Mucosa of descending colon (tissue), 3 donors: ENCODE results near the gene ASB13. TPM values are rescaled to one million over a fixed set of nuclear protein-coding genes. Genes with fewer than 3 reads are reported as not detected.

Source experiments
- ATAC-seq: fragments of 200-7000 bp; cut with Tn5 transposase; one replicate; pipeline ENCODE4 v1.9.1; 2020; ENCODE audit warnings: mild to moderate bottlenecking, moderate library complexity
- DNase-seq, 3 donors: peaks; one replicate each; pipeline ENCODE4 v3.0.0-alpha.2; 2020
- H3K36me3 ChIP-seq: fragments of 200-600 bp; one replicate; pipeline ENCODE4 v1.8.0; 2021; ENCODE audit warnings: low read depth, mild to moderate bottlenecking
- H3K4me1 ChIP-seq: fragments of 200-600 bp; one replicate; pipeline ENCODE4 v1.8.0; 2021; ENCODE audit warnings: low read depth, mild to moderate bottlenecking
- H3K4me3 ChIP-seq: fragments of 200-600 bp; one replicate; pipeline ENCODE4 v1.8.0; 2021; ENCODE audit warnings: mild to moderate bottlenecking
- H3K9me3 ChIP-seq: fragments of 200-600 bp; one replicate; pipeline ENCODE4 v1.8.0; 2021; ENCODE audit warnings: mild to moderate bottlenecking
- CTCF ChIP-seq: fragments of 200-600 bp; IDR thresholded peaks from one replicate; pipeline ENCODE4 v1.8.0; 2022; ENCODE audit warnings: antibody characterized with exemption, mild to moderate bottlenecking
- intact Hi-C, 2 donors: fragments of 100-400 bp; cut with DNase I in 1 of 2; cut with micrococcal nuclease in 1 of 2; formaldehyde crosslinking; loops; one replicate each; pipeline versions ENCODE4 v1.11.0 to v1.11.1; 2022; cut with DNase I, micrococcal nuclease
- total RNA-seq, 3 donors: library from RNA; stranded (reverse); fragmentation: NEBNext Ultra II Directional in 2 of 3; extraction: Animal tissue kit (Norgen Biotek cat#: 25700) in 2 of 3; gene quantifications; one replicate each; pipeline versions ENCODE4 v1.2.1 to v1.2.4, GENCODE V29; 2021 to 2023
- donor health status: DM: no; HTN: no; CAD: no; lungs with moderate emphysema.
- donor health status: DM: no; HTN: no; CAD: no.
- donor health status: DM: no; HTN: yes; CAD: no.

Gene ASB13
- total RNA-seq, 3 donors from 2014 or later = 34.6 to 76.1 (median 50.5) TPM

- H3K4me3 ChIP-seq = no peak overlapping the region
- intact Hi-C loops = no loop called here
- ATAC-seq (no peak), DNase-seq (no peak)
- H3K4me1 ChIP-seq = peaks cover 29% of the 10 kb centered on the region
- no peak for TF ChIP-seq CTCF
- H3K9me3 ChIP-seq = no peaks in the 10 kb centered on the region
- no peaks in the 10 kb centered on the region for H3K36me3 ChIP-seq
These were observed 3.5 kb downstream of the ASB13 start for GRCh38 chr10:5662708-5663579.

GRCh38 chr10:5661043-5661442 is 5.4 kb downstream of the ASB13 start:
- no peak for ATAC-seq
- Histone ChIP-seq H3K36me3 (no peaks in the 10 kb centered on the region), H3K9me3 (no peaks in the 10 kb centered on the region), H3K4me1 (peaks cover 24% of the 10 kb centered on the region), H3K4me3 (no peak overlapping the region)
- TF ChIP-seq CTCF = no peak
- DNase-seq = no peak
- intact Hi-C loops = no loop called here

GRCh38 chr10:5659702-5660528 is 6.5 kb downstream of the ASB13 start:
- H3K9me3 ChIP-seq = no peaks in the 10 kb centered on the region
- no peak for TF ChIP-seq CTCF
- H3K4me1 ChIP-seq = peaks cover 22% of the 10 kb centered on the region
- intact Hi-C loops = no loop called here
- no peak overlapping the region for H3K4me3 ChIP-seq
- ATAC-seq (peak; percentile 90), DNase-seq (peak; percentile 66 to 72 (median 70))
- no peaks in the 10 kb centered on the region for H3K36me3 ChIP-seq

GRCh38 chr10:5658871-5659618 is 7.3 kb downstream of the ASB13 start:
- Histone ChIP-seq H3K36me3 (no peaks in the 10 kb centered on the region), H3K4me3 (no peak overlapping the region), H3K9me3 (no peaks in the 10 kb centered on the region), H3K4me1 (peaks cover 30% of the 10 kb centered on the region)
- ATAC-seq (no peak), DNase-seq (peak in 1 of 3 donors; percentile 34)
- TF ChIP-seq CTCF = no peak
- intact Hi-C loops = no loop called here
